SIG-M5 (cell line): ENCODE measurements around the gene VPS39.

Source experiments
- DNase-seq: peaks from one replicate; lab custom pipeline; 2025; lab: John Stamatoyannopoulos, UW

VPS39 gene

DNA sequence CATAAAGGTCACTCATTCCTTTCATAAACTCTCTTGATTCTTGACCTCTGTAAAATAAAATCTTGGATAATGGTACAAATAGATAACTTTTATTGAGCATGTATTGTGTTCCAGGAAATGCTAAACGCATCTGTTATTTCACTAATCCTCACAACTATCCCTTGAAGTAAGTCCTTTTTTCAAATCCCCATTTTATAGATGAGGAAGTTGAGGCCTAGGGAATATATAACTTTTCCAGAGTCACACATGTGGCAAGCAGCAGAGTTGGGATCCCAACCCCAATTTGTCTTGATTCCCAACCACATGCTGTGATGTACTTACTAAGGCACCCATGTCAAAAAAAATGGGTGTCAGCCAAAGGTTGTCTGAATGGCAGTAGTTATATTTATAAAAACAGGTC is 6.3 kb downstream of the VPS39 start:
- no peak for DNase-seq

DNA sequence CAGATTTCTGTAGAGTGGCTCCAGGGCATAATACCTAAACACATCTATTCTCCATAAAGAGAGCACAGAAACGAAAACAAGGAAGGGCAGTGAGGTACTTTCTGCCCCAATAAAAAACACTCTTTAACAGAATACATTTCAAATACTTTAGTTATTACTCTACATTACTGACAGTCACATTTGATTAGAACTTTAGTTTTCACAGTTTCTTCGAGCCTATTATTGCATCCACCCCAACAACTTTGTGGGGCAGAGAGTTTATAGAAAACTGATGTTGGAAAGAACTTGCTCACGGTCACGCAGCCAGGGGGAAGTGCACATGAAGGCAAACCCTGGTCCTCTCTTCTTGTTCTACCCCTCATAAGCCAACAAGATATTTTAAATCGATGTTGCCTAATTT is 9.0 kb downstream of the VPS39 start:
- no peak for DNase-seq

DNA sequence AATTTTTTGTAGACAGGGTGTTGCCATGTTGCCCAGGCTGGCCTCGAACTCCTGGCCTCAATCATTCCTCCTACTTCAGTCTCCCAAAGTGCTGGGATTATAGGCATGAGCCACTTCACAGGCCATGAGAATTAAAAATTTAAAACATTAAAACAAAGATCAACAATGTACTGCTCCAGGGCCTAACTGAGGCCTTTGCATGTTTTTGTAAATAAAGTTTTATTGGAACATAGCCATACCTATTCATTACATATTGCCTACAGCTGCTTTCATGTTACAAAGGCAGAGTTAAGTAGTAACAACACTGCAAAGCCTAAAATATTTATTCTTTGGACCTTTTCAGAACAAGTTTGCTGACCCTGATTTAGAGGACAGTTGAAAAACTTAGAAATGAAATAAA is 9.6 kb downstream of the VPS39 start:
- DNase-seq = no peak

DNA sequence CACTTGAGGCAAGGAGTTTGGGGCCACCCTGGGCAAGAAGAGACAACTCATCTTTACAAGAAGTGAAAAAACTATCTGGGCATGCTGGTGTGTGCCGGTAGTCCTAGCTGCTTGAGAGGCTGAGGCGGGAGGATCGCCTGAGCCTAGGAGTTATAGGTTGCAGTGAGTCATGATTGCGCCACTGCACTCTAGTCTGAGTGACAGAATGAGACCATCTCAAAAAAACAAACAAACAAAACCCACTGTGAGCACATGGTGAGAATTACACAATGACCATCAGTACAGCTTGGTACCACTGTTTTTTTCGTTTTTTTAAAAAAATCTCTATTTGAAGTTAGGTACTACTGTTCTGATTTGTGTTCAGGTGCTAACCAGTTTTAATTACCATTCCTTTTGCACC is 13.6 kb downstream of the VPS39 start:
- no peak for DNase-seq

DNA sequence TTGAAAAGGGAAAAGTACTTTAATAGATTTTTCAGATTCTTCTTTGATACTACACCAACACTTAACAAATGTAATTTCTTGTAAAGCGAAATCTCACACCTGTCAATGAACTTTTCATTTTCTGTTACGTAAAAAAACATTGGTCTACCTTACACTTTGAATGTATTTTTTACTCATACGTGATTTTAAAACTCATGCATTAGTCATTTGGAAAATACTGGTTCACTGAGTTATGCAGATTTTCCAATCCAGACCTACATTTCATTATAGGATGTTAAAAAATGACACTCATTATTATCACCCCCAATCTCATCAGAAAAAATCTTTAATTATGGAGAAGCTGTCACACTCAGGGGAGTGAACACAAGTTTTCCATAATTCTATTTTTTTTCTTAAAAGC is 14.7 kb downstream of the VPS39 start:
- no peak for DNase-seq

DNA sequence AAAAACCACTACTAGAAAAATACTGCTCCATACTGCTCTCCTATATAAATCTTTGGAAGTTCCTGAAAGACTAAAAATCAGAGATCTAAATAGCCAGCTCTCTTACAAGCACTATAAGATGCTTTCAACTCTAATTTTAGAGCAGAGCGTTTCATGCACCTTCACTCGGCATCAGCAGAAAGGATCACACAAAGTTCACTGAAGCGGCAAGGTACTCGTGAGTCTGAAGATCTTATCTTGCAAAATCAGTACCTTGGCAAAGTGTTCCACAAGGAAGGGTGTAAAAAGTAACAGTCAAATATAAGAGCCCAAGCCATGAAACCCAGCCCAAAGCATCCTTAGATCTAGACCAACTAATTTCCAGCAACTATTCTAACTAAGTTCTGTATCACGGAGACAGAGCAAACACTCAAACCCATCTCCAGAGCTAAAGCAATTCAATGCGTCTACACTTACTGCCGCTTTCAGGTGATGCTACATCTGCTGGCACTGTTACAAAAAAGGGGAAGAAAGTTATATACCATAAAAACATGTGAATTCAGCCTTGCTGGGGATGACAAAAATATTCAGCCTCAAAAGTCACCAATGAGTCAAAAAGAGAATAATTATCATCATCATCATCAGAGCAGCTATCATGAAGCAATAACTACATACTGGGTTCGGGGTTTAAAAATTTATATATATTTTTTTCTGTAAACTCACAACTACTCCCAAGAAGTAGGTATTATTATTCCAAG is 16.3 kb downstream of the VPS39 start:
- no peak for DNase-seq

DNA sequence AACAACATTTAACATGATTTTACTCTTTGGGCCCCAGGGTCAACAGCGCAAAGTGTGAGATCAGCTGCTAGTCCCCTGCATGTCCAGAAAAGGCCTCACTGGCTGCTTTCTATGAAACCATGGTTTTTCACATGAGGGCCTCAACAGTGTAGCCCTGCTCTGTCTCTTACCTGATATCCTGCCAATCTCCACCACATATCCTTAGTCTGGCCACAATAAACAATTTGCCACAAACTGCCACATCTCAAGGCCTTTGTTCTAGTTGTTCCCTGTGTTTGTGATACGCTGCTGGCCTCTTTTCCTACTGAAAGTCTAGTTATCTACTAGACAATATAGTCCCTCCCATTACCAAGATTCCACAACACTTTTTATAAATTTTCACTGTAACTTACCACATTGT is 17.7 kb downstream of the VPS39 start:
- no peak for DNase-seq

DNA sequence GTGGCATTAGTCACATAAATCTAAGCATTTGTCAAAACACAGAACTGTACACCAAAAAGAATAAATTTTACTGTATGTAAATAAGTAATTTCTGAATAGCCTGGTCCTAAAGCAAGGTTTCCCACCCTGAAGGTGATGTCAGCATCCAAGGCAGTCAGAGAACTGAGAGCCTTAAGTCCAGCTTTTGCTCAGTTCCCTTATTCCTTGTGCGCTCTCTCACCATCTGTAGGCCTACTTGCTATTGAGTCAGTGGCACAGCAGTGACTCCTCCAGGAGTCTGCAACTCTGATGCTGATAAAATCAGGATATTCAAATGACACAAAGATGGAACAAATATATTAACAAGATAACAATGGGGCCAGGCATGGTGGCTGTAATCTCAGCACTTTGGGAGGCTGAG is 22.3 kb downstream of the VPS39 start:
- DNase-seq = no peak

DNA sequence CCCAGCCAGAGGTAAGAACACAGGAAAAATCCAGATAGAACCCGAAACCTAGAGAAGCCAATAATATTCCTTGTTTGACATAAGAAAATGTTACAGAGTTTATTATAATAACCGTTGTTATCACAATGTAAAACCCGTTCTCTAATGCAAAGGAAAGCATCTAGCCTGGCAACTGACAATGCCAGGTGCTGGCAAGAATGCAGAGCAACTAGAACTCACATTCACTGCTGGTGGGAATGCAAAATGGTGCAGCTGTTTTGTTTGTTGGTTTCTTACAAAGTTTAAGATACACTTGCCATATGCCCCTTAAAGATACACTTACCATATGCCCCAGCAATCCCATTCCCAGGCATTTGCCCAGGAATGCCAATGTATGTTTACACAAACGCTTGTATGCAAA is 23.4 kb downstream of the VPS39 start:
- no peak for DNase-seq

DNA sequence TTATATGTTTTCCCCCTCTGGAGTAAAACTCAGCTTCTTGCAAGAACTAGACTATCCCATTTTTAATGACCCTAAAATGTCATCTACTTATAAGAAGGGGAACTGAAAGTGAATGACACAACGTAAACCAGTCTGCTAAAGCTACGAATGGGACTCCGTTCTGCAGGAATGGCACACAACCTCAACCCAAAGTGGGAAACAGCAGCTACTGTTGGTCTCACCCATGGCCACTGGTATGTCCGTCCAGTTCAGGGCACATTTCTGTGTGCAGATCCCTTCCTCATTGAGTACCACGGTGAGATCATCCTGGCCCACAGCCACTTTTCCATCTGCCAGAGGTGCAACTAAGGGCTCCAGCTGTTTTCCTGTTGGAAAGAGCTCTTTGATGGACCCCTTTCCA is 23.8 kb downstream of the VPS39 start:
- peak; percentile 69 for DNase-seq

DNA sequence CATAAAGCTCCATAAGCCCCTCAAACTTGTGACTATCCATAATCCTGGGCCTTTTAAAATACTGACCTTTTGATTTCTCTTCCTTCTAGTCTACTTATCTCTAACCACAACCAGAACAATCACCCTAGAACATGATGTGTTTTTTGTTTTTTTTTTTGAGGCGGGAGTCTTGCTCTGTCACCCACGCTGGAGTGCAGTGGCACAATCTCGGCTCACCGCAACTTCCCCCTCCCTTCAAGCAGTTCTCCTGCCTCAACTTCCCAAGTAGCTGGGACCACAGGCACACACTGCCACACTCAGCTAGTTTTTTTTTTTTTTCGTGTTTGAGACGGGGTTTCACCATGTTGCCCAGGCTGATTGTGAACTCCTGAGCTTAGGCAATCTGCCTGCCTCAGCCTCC is 25.1 kb downstream of the VPS39 start:
- DNase-seq = no peak

DNA sequence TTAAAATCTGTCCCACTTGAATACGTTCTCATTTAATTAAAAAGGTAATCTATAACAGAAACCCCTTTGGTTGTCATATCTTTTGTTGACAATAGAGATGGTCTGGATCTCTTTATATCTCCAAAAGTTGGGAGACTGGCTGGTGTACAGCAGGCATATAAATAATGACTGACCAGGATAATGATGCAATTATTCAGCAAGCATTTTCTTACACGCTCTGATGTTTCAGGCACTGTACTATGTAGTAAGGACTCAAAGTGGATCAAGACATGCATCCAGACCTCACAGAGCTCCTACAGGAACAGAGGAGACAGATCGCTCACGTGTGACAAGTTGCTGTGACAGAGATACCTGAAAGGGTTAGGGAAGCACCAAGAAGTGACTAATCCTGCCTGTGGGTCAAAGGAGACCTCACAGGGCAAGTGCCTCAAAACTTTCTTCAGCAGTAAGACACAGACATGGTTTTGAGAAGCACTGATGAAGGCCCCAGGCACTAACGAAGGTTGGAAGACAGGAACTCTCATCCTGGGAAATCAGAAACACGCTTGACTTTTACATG is 25.7 kb downstream of the VPS39 start:
- no peak for DNase-seq

DNA sequence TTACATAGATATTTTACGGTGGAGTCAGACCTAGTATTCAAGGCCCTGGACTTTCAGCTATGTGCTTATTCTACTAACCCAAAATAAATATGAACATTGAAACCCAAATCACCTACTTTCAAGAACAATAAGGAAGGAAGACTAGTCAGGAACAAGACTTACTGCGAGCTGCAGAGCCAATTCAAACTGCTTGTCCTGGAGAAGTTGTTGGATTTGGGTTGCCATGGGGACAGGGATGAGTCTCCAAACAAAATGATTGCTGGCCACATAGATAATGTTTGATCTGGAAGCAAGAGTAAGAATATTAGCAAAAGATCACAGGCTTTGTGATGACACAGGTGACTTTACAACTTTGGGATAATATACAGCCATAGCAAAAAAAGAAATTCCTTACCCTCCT is 30.0 kb downstream of the VPS39 start:
- no peak for DNase-seq

DNA sequence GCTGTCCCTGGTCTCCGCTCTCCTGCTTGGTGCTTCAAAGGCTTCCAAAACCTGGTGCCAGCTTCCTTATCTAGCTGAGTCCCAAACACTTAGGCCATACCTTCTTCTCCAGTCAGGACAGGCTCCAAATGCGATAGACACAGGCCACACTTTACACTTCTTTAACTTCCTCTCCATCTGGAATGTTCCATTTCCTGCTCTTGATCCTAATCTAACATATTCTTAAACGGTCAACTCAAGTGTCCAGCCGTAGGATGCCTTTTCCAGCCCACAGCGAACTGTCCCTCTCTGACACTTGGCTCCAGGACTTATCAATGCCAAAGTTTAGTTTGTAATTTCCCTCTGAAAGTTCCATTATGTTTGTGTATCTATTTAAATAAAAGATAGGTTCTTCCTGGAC is 32.4 kb downstream of the VPS39 start:
- no peak for DNase-seq

DNA sequence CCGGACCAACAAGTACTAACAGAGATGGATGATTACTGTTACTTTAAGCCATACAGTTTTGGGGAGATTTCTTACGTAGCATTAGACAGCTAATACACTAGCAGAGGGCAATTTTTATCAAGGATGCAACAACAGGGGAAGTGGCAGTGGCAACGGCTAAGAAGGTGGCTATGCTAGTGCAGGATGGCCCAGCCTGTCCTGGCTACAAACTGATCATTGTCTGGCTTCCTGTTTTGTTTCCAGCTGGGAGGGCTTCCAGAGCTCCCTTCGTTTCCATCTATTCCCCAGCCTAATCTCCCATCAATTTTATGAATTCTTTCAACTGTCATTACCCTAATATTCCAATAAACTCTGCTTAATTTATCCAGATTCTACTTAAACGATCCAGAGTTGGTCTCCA is 35.6 kb downstream of the VPS39 start:
- DNase-seq = no peak

DNA sequence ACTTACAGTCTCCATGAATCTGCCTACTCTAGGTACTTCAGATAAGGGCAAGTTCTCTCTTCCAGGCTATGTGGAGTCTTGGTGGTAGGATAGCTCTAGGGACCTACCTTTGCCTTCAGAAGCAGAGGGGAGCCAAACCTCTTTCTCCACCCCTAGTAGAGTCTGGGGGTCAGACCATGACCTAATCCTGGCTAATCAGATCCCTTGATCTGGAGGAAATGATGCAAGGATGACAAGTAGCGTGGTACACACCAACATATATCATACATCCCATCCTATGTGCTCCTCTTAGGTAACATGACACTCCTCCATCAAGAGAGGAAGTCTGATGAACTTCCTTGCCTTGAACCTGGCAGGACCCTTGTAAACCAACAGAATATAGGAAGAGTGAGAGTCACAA is 36.3 kb downstream of the VPS39 start:
- DNase-seq = no peak

DNA sequence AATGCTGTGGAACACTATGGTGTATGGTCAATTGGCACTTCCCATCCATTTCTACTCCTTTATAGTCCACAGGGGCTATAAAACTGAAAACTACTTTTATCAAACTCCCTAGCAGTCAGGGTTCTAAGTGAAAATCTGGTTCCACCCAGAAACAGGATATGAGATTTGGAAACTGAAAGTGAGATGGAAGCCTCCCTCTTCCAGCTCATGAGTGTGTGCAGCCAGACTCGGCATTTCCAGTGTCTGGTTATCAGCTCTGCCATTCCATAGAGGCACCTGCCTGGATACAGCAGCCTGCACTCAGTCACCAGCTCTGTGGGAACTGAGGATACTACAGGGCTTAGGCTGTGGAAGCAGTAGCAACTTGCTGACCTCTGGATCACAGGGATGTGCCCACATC is 37.0 kb downstream of the VPS39 start:
- DNase-seq = no peak

DNA sequence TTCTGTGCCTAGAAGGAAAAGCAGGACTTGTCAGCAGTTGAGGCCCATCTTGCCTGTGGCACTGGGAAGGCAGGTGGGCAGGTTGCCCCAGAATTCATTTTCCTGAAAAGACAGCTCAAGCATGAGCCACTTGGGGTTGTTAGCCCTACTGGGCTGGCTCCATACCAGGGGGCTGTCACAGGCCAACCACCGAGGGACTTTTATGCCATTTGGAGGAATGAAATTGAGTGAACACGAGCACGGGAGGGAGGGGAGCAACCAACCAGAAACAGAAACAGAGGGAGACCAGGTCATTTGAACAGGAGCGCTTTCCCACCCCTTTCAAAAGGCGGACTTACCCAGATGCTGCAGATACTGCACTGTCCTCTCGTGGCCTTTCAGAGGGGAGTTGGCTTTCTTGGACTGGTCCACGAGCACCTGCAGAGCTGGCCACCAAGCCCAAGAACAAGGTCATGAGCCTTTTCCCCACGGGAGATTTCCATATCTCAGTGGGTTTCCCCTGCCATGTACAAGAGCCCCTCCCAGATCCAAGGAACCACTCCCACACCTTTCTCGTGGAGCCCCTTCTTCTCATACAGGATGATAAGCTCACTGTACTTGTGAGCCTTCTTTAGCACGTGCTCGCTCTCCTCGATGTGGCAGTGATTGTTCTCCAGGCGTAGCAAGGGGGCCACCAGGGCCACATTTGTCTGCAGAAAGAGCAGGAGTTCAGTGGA is 41.7 kb downstream of the VPS39 start:
- DNase-seq = no peak

DNA sequence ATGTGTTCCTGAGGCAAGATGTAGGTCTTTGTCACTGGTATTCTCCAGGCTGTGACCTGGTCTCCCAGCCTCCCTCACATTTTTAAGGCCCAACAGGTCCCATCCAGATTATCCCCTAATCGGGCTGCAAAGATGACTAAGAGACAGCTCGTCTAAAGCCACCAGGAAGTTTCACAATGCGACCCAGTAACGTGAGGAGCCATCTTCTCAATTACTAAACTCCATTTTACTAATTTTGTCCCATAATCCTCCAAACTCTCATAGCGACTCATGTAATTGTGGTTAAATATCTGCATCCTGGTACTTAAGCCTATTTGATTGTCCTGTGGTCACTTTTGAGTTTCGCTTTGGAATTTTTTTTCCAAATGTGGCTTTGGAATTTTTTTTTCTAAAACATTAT is 43.0 kb downstream of the VPS39 start:
- DNase-seq = no peak

DNA sequence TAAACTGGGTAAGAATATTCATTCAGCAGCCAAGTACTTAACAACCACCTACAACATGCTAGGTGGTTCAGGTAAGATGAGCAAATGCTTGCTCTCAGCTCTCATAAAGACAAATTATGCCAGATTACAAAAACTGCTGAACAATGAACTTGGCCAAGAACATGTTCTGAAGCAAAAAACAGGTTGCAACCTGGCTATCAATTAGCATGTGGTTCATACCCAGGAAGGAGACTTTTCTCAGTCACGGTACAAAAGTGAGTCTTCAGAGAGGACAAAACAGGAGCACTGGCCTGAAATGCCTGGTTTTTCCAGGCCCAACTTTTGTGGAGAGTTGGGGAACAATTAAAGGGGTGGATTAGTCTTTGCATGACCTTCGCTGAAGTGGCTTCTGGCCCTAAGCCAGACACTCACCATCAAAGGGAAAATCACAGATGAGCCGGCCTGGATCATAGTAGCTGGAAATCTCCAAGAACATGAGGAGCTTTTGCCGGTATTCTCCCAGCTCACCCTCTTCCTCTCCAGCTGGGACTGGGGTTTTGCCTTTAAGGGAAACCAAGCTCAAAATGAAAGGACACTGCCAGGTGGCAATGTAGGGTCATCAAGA is 44.1 kb downstream of the VPS39 start:
- no peak for DNase-seq

DNA sequence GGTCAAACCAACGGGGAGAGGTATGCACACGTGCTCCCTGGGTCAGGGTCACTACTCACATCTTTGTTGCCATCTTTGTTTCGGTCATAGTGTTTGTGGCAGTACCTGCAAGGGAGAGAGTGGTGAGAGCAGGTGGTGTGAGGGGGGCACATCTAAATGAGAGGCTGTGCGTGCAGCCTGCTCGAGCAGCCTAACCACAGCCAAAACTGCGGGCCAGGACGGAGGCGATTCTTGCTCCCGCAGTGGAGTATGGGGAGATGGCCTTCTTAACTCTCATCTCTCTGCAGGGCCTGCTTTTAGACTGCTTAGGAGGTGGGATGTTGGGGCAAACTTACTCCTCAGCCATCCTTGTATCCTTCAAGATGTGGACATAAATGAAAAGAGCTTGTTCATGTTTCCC is 44.8 kb downstream of the VPS39 start:
- DNase-seq = no peak

DNA sequence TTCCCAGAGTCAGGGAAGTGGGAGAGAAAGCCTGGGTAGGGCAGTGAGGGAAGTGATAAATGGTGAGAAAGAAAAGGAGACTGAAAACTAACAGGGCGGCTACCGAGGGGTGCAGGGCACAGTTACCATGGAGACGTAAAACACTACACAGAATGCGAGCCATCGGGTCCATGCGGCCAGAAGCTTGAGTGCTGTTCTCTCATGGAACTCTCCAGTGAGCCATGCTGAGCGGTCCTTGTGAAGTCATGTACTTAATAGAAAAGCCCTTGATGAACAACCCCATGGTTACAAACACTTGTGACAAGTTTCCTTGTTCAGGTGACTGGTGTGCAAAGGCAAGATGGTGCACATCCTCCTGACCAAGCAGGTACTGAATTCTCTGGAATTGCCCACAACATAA is 48.0 kb downstream of the VPS39 start:
- DNase-seq = no peak

DNA sequence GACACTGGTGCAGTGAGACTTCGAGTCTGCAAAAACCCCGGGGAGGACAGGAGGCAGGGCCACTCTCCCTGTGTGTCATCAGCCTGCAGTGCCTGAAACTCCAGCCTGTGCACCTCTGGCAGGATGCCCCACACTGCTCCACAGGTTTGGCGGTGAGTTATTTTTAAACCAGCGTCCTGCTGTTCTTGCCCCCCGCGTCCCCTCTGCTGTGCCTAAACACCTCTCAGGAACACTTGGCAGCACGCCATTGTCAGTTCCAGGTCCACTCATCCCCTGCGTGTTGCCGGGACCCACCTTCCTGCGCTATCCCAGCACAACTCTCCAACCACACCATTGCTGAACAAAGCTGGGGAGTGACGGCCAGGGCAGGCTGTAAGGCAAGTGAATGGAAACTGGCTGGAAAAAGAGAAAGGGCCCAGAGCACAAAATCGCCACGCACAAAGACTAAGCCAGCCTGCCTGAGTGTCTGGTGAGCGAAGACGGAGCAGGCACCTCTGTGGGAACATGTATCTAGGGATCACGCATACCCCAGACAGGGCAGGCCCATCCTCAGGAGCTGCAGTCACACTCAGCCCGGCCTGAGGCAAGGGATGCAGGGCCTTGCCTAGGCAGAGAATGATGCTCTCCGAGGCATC is 48.6 kb downstream of the VPS39 start:
- no peak for DNase-seq
